Loucy (cell line): ENCODE results near the gene ARMH3.

Source experiments
- H2AFZ ChIP-seq: fragments of 200-600 bp; sonication (generic); 2 replicates; pipeline ENCODE4 v1.6.0; 2016; ENCODE audit warnings: antibody characterized with exemption, mild to moderate bottlenecking, low read length, moderate library complexity
- H3F3A ChIP-seq: fragments of 200-600 bp; 2 replicates; pipeline ENCODE4 v1.6.0; 2016; ENCODE audit warnings: antibody characterized with exemption, low read depth, mild to moderate bottlenecking
- H3K27me3 ChIP-seq: fragments of 200-600 bp; sonication (generic); 2 replicates; pipeline ENCODE4 v1.6.1; 2014; ENCODE audit warnings: low read length, mild to moderate bottlenecking; ENCODE audit not compliant: insufficient read depth, poor library complexity, severe bottlenecking
- H3K36me3 ChIP-seq: fragments of 200-600 bp; sonication (generic); 2 replicates; pipeline ENCODE4 v1.6.1; 2016; ENCODE audit warnings: low read length; ENCODE audit not compliant: insufficient read depth
- H3K4me1 ChIP-seq: fragments of 200-600 bp; sonication (generic); 2 replicates; pipeline ENCODE4 v1.5.1; 2014; ENCODE audit warnings: low read length, mild to moderate bottlenecking; ENCODE audit not compliant: insufficient read depth, poor library complexity, severe bottlenecking
- H3K4me2 ChIP-seq: fragments of 200-600 bp; sonication (generic); 2 replicates; pipeline ENCODE4 v1.6.0; 2014; ENCODE audit warnings: antibody characterized with exemption, low read length, low read depth, mild to moderate bottlenecking; ENCODE audit not compliant: poor library complexity, severe bottlenecking
- H3K4me3 ChIP-seq: fragments of 200-600 bp; sonication (generic); 2 replicates; pipeline ENCODE4 v1.5.1; 2014; ENCODE audit warnings: low read length, mild to moderate bottlenecking, mixed read lengths; ENCODE audit not compliant: poor library complexity, severe bottlenecking
- H3K79me2 ChIP-seq: fragments of 200-600 bp; sonication (generic); 2 replicates; pipeline ENCODE4 v1.6.1; 2014; ENCODE audit warnings: low read length; ENCODE audit not compliant: insufficient read depth
- H3K9ac ChIP-seq: fragments of 200-600 bp; sonication (generic); 2 replicates; pipeline ENCODE4 v1.6.0; 2014; ENCODE audit warnings: mild to moderate bottlenecking, low read depth, low read length, moderate library complexity; ENCODE audit not compliant: poor library complexity, severe bottlenecking
- H3K9me2 ChIP-seq: fragments of 200-600 bp; sonication (generic); replicated peaks from 2 replicates; pipeline ENCODE4 v1.6.1; 2016; ENCODE audit warnings: low read depth, low read length, mixed read lengths
- H3K9me3 ChIP-seq: fragments of 200-600 bp; sonication (generic); 2 replicates; pipeline ENCODE4 v1.6.1; 2014; ENCODE audit warnings: mild to moderate bottlenecking, antibody characterized with exemption, low read length, low read depth; ENCODE audit not compliant: insufficient read depth
- H4K20me1 ChIP-seq: fragments of 200-600 bp; sonication (generic); 2 replicates; pipeline ENCODE4 v1.6.0; 2014; ENCODE audit warnings: antibody characterized with exemption, low read length, mild to moderate bottlenecking; ENCODE audit not compliant: insufficient read depth, poor library complexity, severe bottlenecking
- CTCF ChIP-seq: fragments of 200-600 bp; sonication (generic); conservative IDR thresholded peaks from 2 replicates; pipeline ENCODE4 v1.5.1; 2014; ENCODE audit warnings: mild to moderate bottlenecking, antibody characterized with exemption, low read length
- EZH2phosphoT487 ChIP-seq: fragments of 200-600 bp; IDR thresholded peaks from 2 replicates; pipeline ENCODE4 v1.6.1; 2018; ENCODE audit warnings: antibody characterized with exemption, mild to moderate bottlenecking, moderate library complexity, borderline replicate concordance

The ARMH3 gene

GRCh38 chr10:101960879-101961395, 95.0 kb downstream of the ARMH3 start:
- no peaks in the 10 kb centered on the region for H3K27me3 ChIP-seq
- H3K9me2 ChIP-seq = no peaks in the 10 kb centered on the region
- H3K36me3 ChIP-seq = peaks cover 12% of the 10 kb centered on the region; the same call in 1 of the 2 replicates
- H3K9ac ChIP-seq = no peak overlapping the region
- no peak overlapping the region for H3K4me2 ChIP-seq
- no peak overlapping the region for H2AFZ ChIP-seq
- TF ChIP-seq CTCF (no peak), EZH2phosphoT487 (no peak)
- no peaks in the 10 kb centered on the region for H3K9me3 ChIP-seq
- no peak overlapping the region for H3K4me3 ChIP-seq
- H3K79me2 ChIP-seq = no peaks in the 10 kb centered on the region
- H4K20me1 ChIP-seq = no peaks in the 10 kb centered on the region
- no peaks in the 10 kb centered on the region for H3F3A ChIP-seq
- no peaks in the 10 kb centered on the region for H3K4me1 ChIP-seq

DNA sequence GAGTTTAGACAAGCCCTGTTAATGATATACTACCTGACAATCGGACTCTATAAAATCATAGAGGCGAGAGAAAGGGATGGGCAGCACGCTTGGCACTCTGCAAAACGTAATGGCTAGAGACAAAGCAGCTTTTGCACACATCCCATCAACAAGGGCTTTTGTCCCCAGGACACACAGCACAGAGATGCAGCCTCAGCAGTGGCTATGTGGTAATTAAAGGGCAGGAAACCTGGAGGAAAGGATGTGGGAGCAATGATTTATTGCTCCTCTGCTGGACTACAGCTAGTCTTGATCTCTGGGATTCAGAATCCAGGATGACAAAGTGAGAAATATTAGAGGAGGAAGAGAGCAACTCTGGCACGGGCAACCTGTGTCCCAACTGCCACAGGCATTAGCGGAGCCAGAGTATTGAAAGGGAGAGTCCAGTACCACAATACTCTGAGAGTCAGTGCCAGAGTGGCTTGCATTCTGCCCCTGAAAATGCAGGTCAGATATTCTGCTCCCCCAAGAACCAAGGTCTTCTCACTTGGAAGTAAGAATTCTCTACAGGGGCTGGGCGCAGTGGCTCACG, 96.5 kb downstream of the ARMH3 start:
- Histone ChIP-seq H3K4me2 (no peak overlapping the region), H3K79me2 (no peaks in the 10 kb centered on the region), H3K9ac (no peak overlapping the region), H3K27me3 (no peaks in the 10 kb centered on the region), H2AFZ (no peak overlapping the region), H4K20me1 (no peaks in the 10 kb centered on the region), H3K4me3 (no peak overlapping the region), H3F3A (no peaks in the 10 kb centered on the region), H3K4me1 (no peaks in the 10 kb centered on the region), H3K9me3 (no peaks in the 10 kb centered on the region), H3K9me2 (no peaks in the 10 kb centered on the region), H3K36me3 (peaks cover 27% of the 10 kb centered on the region)
- no peak for TF ChIP-seq CTCF
- no peak for TF ChIP-seq EZH2phosphoT487

DNA sequence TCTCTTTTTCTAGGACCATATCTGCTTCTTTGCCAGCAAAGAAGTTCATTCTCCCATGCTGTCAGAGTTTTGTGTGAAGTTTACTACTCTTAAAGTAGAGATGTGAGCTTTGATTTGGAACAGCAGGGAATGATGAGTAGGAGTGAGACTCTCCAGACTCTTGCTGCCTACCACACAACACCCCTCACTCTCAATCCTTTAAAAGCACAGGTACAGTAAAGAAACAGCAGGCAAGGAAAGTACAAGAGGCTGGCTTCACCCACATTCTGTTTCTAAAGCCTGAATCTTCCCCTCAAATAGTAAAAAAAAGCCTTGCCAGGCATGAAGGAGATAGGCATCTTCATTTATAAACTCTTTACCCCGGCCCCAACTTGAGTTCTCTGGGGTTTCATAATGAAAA, 97.3 kb downstream of the ARMH3 start:
- Histone ChIP-seq H3K9ac (no peak overlapping the region), H3K36me3 (peaks cover 34% of the 10 kb centered on the region), H3K4me1 (no peaks in the 10 kb centered on the region), H3K79me2 (no peaks in the 10 kb centered on the region), H4K20me1 (no peaks in the 10 kb centered on the region), H3K4me2 (no peak overlapping the region), H2AFZ (no peak overlapping the region), H3K9me2 (no peaks in the 10 kb centered on the region), H3K27me3 (no peaks in the 10 kb centered on the region), H3F3A (no peaks in the 10 kb centered on the region), H3K4me3 (no peak overlapping the region), H3K9me3 (no peaks in the 10 kb centered on the region)
- TF ChIP-seq EZH2phosphoT487 = no peak
- TF ChIP-seq CTCF = no peak
